ENCODE measurements around the gene DCAF7.
A peak's percentile ranks its signal among the peaks of the same experiment; 100 is the strongest.

The DCAF7 gene

DNA sequence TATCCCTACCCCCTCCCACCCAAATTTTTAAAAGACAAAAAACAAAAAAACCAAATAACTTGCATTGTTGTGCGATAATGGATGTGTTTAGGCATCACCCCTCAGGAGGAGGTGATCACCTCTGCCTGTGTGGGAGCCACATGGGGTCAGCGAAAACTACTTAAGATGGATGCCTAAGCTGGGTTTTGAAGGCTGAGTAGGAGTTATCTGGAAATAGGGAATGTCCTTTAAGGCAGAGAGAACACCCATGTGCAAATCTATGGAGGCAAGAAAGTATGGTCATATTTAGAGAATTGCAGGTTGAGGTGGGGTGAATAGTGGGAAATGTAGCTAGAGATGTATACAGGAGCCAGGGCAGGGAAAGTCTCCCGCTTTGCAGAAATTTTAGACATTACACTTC, 44.9 kb downstream of the DCAF7 start:
- DNase-seq: no peak

DNA sequence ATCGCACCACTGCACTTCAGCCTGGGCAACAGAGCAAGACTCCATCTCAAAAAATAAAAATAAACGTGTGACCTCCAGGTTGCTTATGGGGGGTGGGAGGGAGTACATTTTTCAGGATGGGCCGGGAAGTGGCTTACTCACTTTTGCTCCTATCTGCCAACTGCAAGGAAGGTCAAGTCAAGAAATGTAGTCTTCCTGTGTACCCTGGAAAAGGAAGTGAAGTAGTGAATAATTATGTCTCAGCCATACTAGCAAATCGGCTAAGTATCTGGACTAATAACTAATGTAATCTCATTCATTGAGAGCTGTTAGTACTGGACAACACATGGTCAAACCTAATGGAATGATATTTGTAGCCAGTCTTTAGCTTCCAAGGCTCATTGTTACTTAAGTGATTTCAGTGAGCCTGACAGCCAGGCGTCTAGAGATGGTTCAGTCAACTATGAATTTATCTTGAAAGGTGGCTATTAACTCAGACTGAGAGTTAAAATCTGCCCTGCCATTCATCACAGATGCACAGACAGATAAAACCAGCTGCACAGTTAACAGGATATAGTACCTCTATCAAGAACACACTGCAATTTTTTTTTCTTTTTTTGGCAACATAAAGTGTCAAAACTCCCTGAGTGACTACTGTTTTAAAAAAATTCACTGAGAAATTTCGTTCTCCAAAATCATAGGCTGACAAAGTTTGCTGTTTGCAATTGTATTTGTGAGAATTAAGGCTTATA, 46.7 kb downstream of the DCAF7 start:
- no peak for DNase-seq

DNA sequence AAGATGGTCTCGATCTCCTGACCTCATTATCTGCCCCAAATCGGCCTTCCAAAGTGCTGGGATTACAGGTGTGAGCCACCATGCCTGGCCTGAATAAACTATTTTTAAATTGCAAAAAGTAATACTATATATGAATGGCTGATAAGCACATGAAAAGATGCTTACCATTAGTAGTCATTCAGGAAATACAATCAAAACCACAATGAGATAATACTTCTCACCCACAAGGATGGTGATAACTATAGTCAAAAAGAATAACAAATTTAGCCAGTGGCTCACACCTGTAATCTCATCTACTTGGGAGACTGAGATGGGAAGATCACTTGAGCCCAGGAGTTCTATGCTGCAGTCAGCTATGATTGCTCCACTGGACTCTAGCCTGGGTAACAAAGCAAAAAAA, 48.0 kb downstream of the DCAF7 start:
- DNase-seq: no peak

DNA sequence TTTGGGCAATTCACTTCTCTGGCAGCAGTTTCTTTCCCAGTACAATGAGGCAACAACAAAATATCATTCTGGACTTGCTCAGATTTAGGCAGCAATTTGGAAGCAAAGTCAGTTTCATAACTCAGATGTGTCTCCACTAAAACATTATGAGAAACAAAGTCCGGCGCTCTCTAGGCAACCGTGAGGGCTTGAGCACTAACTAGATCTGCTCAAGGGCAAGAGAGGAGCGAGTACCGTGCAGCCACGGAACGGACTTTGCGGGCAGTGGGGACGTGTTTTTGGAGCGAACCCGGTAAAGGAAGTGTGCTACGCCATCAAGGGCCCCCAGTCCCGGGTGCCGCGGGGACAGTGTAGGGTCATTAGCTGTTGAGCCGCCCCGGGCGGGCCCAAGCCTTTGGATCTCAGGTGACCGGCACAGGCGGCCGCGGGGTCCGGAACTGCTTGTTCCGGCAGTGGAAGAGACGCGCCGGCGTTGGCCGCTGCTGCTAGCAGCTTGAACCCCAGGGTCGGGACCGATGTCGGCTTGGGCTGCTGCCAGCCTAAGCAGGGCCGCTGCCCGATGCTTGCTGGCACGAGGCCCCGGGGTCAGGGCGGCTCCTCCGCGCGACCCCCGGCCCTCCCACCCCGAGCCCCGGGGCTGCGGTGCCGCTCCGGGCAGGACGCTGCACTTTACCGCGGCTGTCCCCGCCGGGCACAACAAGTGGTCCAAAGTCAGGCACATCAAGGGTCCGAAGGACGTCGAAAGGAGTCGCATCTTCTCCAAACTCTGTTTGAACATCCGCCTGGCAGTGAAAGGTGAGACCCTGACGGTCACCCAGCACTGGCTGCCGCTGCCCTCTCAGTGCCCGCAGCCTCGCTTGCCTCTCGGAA, 50.5 kb downstream of the DCAF7 start, which contains the start of gene TACO1:
Gene TACO1 (plus strand): TSS at position 327 of the 870 bp plus-strand sequence. CDS start 189 bp downstream, at position 516.
- DNase-seq: peak; percentile 92

DNA sequence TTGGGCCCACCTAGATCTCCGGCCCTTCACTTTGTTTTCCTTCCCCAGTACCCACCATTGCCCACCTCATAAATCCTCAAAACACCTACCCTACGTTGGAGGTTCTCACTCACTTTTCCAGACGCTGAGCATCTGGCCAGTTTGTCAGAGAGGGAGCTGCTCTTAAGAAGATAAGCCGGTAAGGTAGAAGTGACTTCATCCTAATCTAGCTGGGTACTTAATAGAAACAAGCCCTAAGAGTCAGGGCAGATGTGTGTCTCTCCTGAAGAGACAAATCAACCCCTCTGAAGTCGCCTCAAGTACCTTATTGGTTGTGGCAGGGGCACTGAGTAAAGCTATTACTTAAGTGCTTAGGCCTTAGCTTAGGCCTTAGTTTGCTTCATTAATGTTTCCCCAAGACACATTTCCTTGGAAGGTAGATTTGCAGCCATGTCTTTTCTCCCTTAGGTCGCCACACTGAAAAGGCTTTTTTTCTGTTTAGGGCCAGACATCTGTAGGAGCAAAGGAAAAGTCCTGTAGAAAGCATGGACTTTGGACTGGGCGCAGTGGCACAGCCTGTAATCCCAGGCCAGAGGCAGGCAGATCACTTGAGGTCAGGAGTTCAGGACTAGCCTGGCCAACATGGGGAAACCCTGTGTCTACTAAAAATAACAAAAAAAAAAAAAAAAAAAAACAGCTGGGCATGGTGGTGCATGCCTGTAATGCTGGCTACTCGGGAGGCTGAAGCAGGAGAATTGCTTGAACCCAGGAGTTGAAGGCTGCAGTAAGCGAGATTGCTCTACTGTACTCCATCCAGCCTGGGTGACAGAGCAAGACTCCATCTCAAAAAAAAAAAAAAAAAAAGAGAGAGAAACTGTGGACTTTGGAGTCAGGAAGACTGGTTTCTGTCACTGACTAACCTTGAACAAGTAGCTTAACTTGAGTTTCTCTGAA, 51.4 kb downstream of the DCAF7 start:
- peak; percentile 16 for DNase-seq

DNA sequence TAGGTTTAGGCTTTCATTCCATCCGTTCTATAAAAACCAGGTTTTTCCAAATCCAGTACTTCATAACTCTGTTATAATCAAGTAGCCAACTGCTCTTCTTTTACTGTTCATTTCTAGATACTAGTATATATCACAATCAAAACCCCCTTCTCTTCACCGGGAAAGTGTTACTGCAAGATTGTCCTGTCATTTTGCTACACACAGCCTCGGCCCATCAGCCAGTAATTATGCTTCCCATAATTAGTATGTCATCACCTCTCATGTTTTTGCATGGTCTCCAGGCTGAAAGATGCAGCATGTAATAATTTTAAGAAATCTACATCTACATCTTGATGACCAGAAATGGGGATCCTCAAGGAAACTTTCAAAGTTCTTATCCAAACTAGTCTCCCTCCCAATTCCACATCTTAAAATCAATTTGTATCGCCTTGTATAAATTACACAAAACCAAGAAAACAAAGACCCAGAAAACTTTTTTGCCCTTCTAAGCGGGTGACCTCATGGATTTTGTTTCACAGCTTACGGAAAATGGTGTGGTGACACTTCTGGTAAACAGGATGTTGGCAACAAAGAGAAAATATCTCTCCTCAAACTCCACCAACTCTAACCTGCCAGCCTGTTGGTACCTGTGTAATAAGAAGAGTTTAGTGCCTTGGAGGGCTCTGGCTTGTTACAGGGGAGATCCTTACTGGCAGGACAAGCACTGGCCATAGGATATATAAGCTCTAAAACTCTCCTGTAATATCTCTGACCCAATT, 59.7 kb downstream of the DCAF7 start:
- DNase-seq: no peak

DNA sequence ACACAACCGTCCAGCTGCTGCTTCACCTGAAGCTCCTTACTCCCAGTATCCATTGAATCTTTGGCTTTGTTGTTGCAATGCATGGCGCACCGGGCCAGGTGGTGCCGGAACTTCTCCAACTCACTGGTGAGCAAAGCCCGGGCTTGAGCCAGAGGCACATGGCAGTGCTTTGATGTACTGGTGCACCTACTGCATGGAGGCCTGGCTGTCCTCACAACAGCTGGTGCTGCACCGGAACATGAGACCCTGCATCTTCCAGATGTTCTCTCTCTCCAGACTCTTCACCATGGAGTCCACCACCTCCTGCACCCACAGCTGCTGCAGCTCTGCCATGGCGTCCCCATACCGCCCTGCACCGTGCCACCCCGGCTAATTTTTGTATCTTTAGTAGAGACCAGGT, 60.6 kb downstream of the DCAF7 start:
- DNase-seq: no peak

DNA sequence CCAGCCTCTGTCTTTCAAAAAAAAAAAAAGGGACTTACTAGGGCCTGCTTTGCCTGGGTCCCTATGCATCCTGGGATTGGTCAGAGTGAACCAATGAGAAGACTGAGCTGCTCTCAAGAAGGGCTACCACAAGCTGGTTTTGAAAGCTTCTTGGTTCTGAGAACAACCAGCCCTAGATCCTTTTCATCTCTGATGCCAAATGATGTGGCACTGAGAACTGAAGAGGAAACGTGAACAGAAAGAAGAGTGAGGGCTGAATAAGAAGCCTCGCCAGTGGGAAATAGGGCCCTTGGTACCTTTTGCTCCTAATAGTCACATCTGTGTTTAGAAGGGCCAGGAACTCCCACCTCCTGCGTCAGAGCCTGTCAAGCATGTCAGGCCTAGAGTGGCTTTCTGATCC, 61.1 kb downstream of the DCAF7 start:
- no peak for DNase-seq

DNA sequence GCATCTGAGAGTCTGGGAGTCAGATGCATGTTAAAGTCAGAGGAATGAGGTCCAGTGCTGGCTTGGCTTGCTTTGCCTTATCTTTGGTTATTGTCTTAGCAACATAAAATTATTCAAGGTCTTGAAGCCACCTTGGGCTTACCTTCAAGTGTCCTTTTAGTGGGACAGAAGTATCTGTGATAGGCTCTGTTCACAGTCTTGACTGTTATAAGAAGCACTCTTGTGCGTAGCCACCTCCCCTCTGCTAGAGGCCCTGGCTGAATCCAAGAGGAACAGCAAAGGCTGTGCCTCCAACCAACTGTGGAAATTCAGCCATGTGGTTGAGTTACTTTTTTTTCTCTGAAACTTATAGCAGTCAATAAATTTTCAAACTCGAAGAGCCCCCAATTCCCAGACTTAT, 63.4 kb downstream of the DCAF7 start:
- DNase-seq: no peak

DNA sequence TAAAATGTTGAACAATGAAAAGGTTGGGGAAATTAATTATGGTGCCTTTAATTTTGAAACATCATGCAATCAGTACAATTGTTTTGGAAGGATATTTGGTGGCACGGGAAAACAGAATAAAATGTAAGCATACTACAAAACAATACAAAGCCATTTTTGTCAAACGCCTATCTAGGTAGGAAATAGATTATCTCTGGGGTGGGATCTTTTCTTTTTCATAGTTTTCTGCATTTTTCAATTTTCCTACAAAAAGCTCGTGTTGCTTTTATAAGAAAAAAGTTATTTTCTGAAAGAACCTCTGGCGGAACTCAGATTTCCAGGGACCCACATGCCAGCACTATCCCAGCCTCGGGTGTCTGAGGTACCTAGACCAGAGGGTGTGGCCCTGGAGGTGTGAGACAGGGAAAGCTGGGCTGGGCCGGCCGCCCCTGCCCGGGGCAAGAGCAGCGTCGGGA, 71.0 kb downstream of the DCAF7 start:
- DNase-seq: no peak

DNA sequence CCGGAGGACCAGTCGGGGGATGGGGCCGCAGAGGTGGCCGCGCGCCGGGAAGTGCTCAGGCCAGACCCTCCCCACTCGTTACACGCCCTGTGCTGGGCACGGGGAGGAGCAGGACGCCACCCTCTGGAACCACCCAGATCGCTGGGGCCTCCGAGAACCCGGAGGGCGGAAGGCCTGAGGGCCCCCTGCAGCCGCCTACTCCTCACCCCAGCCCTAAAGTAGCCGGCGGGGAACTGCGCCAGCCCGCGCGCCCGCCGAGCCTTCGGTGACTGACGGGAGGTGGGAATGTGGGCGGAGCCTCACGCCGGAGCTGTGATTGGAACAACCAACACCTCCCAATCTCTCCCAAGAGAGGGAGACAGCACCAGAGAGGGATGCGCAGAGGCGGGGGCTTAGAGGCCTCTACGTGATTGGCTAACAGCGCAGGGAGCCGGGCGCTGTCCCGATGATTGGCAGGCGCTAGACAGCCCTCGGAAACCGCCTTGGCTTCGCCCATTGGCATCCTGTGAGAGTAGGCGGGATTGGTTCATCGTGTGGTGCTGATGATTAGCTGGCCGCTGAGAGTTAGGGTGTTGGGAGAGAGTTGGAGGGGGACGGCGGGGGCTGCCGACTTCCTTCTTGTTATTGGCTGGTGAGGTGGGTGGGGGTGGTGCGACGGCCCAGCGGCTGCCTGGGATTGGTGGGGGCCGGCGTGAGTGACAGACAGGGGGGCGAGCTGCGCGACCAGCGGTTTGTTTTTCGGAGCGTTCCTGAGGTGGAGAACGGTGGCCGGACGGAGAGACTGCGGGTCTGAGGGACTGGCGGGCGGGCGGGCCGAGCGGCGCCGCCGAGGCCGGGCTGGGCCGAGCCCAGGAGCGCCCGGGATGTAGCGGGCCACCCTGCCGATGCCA, 71.7 kb downstream of the DCAF7 start, which contains the start of gene MAP3K3:
Gene MAP3K3 (plus strand): TSS at position 734 of the 890 bp plus-strand sequence. CDS start 343 bp downstream, outside the sequence.
- peak; percentile 100 for DNase-seq

DNA sequence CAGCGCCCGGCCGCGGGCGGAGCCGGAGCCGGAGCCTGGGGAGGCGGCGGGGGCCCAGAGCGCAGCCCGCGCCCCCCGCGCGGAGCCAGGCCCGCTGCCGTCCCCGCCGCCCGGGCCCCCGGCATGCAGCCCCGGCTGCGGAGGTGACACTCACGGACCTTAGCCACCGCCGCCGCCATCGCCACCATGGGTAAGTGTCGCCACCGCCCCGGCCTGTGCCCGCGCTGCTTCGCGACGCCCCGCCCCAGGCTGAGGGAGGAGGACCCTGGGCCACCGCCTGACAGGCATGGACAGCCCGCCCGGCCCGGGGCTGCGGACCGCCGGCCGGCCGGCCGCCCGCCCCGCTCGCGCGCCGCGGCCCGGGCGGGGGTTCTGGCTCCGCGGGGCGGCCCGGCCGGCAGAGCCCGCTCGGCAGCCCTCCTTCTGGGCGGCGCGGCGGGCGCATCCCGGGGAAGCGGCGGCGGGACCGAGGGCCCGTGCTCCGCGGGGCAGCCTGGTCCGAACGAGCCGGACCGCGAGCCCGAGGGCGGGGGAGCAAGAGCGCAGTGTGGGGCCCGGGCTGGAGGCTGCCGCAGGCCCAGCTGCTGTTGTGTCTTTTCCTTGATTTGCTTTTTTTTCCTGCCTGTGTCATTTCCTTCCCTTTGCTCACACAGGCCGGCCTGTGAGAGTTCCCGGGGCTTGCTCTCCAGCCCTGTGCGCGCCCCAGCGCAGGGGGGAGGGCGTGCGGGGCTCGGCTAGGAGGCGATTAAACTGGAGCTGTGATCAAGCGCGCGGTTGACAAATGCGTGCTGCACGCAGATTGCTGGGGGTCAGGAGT, 72.5 kb downstream of the DCAF7 start:
- peak; percentile 48 for DNase-seq

DNA sequence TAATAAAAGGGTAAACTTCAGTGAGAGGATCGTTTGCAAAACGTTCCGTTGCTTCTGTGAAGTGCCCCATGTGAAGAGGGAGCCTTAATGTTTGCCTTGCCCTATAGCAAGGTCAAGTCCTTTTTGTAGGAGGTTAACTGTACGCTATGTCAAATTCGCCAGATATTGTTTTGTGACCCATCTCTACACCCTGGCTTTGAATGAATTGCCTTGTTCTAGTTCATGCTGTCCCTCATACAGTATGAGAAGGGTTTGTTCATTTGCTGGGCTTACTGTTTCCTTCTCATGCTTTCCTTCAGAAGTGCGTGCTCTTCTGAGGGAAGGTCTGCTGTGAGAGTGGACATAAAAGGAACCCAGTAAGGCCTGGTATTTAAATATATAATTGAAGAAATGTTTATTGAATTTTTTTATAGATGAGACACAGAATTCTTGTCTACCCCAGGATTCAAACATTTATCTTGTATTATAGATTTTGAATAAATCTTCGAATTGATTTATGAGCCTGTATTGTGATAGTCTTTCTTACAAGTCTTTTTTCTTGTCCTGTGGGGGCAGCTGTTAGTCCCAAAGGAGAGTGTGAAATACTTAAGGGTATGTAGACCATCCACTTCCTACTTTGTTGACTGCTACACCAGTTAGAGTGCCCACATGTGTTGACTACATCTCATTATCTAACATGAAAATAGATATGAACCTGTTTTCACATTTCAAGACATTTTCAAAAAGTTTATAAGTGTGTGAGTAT, 73.7 kb downstream of the DCAF7 start:
- no peak for DNase-seq

DNA sequence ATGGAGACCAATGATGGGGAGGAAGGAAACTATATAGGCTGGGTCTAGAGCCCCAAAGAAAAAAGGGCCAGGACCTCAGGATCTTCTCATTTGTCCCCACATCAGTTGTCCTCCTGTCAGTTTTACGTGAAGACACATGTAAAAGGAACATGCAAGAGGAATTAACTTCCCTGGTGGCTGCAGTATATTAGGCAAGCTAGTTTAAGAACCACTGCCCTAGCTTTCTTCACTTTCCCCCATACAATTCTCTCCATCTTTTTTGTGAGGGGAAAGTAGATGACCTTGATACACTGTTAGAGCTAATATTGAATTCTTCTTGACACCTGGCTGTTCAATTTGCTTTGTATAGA, 74.2 kb downstream of the DCAF7 start:
- no peak for DNase-seq

DNA sequence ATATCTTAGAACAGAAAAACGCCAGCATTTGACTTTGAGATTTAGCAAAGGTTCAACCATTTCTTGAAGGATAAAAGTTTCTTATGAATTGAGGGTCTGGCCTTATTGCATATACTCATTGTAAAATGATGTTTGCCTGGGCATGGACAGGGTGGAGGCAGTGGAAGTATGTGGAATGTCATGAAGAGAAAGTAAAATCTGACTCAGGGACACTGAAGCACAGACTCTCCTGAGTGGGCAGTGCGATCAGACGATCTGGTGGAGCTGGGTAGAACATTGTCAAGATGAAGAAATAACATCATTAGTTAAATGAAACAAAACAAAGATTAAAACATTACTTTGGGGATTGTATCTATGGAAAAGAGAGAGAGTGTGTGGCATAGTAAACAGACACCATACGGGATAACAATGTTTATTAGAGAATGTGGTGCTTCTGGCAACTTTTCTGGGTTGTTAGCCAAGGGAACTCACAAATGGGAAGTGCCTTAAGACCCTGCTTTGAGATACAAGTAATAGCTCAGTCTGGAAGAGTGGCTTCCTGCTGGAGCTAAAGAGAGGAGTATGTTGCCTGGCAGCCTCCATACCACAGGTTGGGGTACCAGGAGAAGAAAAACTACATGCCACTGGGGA, 76.4 kb downstream of the DCAF7 start:
- no peak for DNase-seq

DNA sequence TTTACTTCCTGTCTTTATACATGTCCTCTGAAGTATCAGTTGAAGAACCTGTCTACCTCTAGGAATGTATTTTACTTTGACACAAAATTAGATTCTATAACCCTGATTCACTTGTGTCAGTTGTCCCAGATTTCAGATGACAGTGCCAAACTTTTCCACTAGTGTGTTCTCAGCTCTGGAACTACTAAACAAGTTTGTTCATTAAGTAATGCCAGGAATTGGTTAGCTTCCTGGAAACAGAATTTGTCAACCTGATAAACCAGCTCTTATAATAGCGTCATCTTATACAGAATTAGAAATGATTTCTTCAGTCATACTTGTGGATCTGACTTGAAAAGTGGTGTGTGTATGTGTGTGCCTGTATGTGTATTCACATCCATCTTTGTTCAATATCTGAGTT, 79.3 kb downstream of the DCAF7 start:
- DNase-seq: no peak

DNA sequence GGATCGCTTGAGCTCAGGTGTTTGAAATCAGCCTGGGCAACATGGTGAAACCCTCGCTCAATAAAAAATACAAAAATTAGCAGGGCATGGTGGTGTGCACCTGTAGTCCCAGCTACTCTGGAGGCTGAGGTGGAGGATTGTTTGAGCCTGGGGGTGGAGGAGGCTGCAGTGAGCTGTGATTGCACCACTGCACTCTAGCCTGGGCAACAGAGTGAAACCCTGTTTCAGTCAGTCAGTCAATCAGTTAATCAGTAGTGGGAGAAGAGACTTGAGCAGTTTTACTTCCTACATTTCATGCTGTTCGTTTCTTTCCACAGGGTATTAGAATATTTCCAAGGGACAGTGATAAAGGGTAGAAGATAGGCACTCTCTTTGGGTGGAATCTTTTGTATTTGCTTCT, 80.8 kb downstream of the DCAF7 start:
- DNase-seq: no peak

DNA sequence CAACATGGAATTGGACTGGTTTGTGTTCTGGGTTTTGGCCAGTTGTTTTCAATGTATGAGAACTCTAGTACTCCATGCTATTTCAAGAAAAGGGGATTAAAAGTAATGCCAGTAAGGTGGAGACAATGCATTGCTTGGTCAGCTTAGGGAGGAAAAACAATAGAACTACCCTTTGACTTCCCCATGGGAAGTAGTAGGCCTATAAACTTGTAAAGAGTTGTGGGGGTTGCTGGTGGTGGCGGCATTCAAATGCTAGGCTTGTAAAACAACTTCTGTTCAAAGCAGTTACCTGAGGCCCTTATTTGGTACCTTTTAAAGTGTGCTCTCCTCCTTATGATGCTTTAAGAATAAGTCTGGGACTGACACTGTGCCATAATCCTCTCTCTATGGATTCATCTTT, 81.3 kb downstream of the DCAF7 start:
- no peak for DNase-seq

DNA sequence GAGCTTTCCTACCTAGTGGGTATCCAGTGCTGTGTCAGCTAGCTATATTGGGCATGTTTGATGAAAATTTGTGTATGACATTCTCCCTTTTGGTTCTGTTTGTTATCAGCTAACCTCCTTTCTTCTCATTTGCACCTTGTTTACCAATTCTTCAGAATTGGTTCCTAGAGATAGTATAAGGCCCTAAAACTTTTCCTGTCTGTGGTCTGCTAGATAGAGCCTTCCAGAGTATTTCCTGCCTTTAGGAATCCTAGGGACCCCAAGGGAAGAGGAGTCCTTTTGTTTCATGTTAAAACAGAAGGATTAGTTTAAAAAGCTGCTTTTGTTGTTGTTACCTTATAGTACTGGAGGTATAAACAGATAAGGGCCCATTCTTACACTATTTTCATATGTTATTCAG, 83.5 kb downstream of the DCAF7 start:
- no peak for DNase-seq
